Measurements from ENCODE around the gene SRGAP3. TPM values are rescaled to one million over a fixed set of nuclear protein-coding genes. Genes with fewer than 3 reads are reported as not detected.

The SRGAP3 gene
- total RNA-seq, 1 donor from 2014 or later, result 3.9 TPM

DNA sequence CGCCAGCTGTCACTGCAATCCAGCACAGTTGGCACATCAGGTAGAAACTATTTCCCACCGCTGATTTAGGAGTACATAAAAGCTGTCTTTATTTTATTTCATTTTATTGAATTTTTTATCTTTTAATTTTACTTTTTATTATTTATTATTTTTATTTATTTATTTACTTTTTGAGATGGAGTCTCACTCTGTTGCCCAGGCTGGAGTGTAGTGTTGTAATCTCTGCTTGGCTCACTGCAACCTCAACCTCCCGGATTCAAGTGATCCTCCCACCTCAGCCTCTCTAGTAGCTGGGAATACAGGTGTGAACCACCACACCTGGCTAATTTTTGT lies 31.0 kb downstream of the SRGAP3 start:
- FAIRE-seq, result no peak
- Mint-ChIP-seq H3K36me3 (ENCODE audit: low read depth, unreplicated experiment) (peaks cover 2% of the 10 kb centered on the region), H3K9me3 (ENCODE audit: unreplicated experiment) (no peaks in the 10 kb centered on the region), H3K4me1 (ENCODE audit: low read depth, unreplicated experiment) (peaks cover 9% of the 10 kb centered on the region), H3K4me3 (ENCODE audit: unreplicated experiment) (no peak overlapping the region), H3K27me3 (ENCODE audit: low read depth, unreplicated experiment) (peaks cover 17% of the 10 kb centered on the region), H3K27ac (ENCODE audit: unreplicated experiment) (no peak overlapping the region)
- Histone ChIP-seq H3K4me3 (ENCODE audit: insufficient read depth, low read depth, low read length) (no peak overlapping the region), H2AFZ (ENCODE audit: low read depth, low read length) (no peak overlapping the region), H3K27me3 (ENCODE audit: insufficient read depth, low read length) (peaks cover 19% of the 10 kb centered on the region), H3K4me1 (ENCODE audit: insufficient read depth, low read length) (peaks cover 14% of the 10 kb centered on the region), H4K20me1 (ENCODE audit: insufficient read depth, low read length) (no peaks in the 10 kb centered on the region), H3K9ac (ENCODE audit: low read length) (no peak overlapping the region), H3K36me3 (ENCODE audit: insufficient read depth, low read length) (no peaks in the 10 kb centered on the region), H3K4me2 (ENCODE audit: low read length) (no peak overlapping the region), H3K27ac (ENCODE audit: low read depth, low read length) (no peak overlapping the region), H3K9me3 (ENCODE audit: insufficient read depth, low read depth, low read length) (no peaks in the 10 kb centered on the region), H3K79me2 (ENCODE audit: insufficient read depth, low read length) (no peaks in the 10 kb centered on the region)
- TF ChIP-seq, protein P1, sequence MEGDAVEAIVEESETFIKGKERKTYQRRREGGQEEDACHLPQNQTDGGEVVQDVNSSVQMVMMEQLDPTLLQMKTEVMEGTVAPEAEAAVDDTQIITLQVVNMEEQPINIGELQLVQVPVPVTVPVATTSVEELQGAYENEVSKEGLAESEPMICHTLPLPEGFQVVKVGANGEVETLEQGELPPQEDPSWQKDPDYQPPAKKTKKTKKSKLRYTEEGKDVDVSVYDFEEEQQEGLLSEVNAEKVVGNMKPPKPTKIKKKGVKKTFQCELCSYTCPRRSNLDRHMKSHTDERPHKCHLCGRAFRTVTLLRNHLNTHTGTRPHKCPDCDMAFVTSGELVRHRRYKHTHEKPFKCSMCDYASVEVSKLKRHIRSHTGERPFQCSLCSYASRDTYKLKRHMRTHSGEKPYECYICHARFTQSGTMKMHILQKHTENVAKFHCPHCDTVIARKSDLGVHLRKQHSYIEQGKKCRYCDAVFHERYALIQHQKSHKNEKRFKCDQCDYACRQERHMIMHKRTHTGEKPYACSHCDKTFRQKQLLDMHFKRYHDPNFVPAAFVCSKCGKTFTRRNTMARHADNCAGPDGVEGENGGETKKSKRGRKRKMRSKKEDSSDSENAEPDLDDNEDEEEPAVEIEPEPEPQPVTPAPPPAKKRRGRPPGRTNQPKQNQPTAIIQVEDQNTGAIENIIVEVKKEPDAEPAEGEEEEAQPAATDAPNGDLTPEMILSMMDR (IDR thresholded peaks at IDR 0.05; ENCODE audit: insufficient read depth, low read depth, low read length), result no peak
- TF ChIP-seq EZH2 (IDR thresholded peaks at IDR 0.05; ENCODE audit: insufficient read depth, low read length), result no peak
- DNase-seq (ENCODE audit: low read depth), result no peak

DNA sequence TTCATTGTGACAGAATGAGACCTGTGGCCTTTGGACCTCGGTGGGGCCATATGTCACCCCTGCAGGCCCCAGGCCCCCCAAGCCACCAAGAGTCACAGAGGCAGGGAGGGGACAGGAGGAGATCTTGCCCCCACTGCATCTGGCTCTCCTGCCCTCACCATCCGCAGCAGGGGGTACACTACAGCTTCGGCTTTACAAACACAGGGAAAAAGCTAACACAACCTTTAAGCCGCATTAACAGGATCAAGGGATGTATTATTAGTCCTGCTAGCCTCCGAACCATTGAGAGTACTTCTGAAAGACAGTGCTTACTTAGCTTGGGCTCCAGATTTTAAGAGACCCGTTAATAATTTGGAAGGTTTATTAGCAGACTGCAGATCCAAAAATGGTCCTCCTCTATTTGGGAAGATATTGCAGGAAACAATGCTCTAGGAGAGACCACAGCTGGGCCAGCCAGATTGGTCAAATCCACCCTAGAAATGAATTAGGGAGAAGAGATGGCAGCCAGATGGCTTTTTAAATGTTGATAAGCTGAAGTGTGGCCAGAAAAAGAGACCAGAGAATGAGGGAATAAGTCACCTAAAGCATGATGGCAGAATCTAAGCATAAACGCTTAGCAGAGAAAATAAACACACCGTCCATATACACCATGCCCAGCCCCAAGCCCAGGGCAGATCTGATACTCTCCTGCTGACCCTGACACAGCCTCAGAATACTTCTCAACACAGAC lies 31.5 kb downstream of the SRGAP3 start:
- no peak overlapping the region for H2AFZ ChIP-seq (ENCODE audit: low read depth, low read length)
- DNase-seq (ENCODE audit: low read depth) (no peak), FAIRE-seq (no peak)
- Mint-ChIP-seq H3K27ac (ENCODE audit: unreplicated experiment) (no peak overlapping the region), H3K4me1 (ENCODE audit: low read depth, unreplicated experiment) (peaks cover 9% of the 10 kb centered on the region), H3K36me3 (ENCODE audit: low read depth, unreplicated experiment) (peaks cover 2% of the 10 kb centered on the region), H3K9me3 (ENCODE audit: unreplicated experiment) (no peaks in the 10 kb centered on the region), H3K27me3 (ENCODE audit: low read depth, unreplicated experiment) (peaks cover 15% of the 10 kb centered on the region), H3K4me3 (ENCODE audit: unreplicated experiment) (no peak overlapping the region)
- H3K9me3 ChIP-seq (ENCODE audit: insufficient read depth, low read depth, low read length), result no peaks in the 10 kb centered on the region
- no peak overlapping the region for H3K4me3 ChIP-seq (ENCODE audit: insufficient read depth, low read depth, low read length)
- no peaks in the 10 kb centered on the region for H4K20me1 ChIP-seq (ENCODE audit: insufficient read depth, low read length)
- H3K36me3 ChIP-seq (ENCODE audit: insufficient read depth, low read length), result no peaks in the 10 kb centered on the region
- no peak overlapping the region for H3K27ac ChIP-seq (ENCODE audit: low read depth, low read length)
- H3K9ac ChIP-seq (ENCODE audit: low read length), result no peak overlapping the region
- peaks cover 14% of the 10 kb centered on the region for H3K4me1 ChIP-seq (ENCODE audit: insufficient read depth, low read length)
- TF ChIP-seq EZH2 (IDR thresholded peaks at IDR 0.05; ENCODE audit: insufficient read depth, low read length), result no peak
- TF ChIP-seq, protein P1 (IDR thresholded peaks at IDR 0.05; ENCODE audit: insufficient read depth, low read depth, low read length), result no peak
- no peaks in the 10 kb centered on the region for H3K79me2 ChIP-seq (ENCODE audit: insufficient read depth, low read length)
- no peak overlapping the region for H3K4me2 ChIP-seq (ENCODE audit: low read length)
- peaks cover 24% of the 10 kb centered on the region for H3K27me3 ChIP-seq (ENCODE audit: insufficient read depth, low read length)

DNA sequence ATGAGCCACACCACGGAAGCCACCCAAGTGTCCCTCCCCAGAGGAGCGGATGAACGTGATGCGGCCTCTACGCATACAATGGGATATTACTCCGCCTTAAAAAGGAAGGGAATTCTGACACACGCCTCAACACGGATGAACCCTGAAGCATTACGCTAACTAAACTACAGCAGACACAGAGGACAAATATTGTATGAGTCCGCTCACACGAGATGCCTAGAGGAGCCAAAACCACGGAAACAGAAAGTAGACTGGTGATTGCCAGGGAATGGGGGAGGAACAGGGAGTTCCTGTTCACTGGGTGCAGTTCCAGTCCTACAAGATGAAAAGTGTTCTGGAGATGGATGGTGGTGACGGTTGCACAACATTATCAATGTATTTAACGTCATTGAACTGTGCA lies 32.7 kb downstream of the SRGAP3 start:
- no peak for FAIRE-seq
- peak; percentile 23 for DNase-seq (ENCODE audit: low read depth)
- Mint-ChIP-seq H3K27me3 (ENCODE audit: low read depth, unreplicated experiment) (peaks cover 6% of the 10 kb centered on the region), H3K9me3 (ENCODE audit: unreplicated experiment) (no peaks in the 10 kb centered on the region), H3K4me1 (ENCODE audit: low read depth, unreplicated experiment) (peaks cover 9% of the 10 kb centered on the region), H3K27ac (ENCODE audit: unreplicated experiment) (no peak overlapping the region), H3K36me3 (ENCODE audit: low read depth, unreplicated experiment) (peaks cover 2% of the 10 kb centered on the region), H3K4me3 (ENCODE audit: unreplicated experiment) (no peak overlapping the region)
- Histone ChIP-seq H3K36me3 (ENCODE audit: insufficient read depth, low read length) (no peaks in the 10 kb centered on the region), H3K9me3 (ENCODE audit: insufficient read depth, low read depth, low read length) (no peaks in the 10 kb centered on the region), H4K20me1 (ENCODE audit: insufficient read depth, low read length) (no peaks in the 10 kb centered on the region), H3K4me3 (ENCODE audit: insufficient read depth, low read depth, low read length) (no peak overlapping the region), H3K9ac (ENCODE audit: low read length) (no peak overlapping the region), H3K4me2 (ENCODE audit: low read length) (no peak overlapping the region), H3K27me3 (ENCODE audit: insufficient read depth, low read length) (peaks cover 18% of the 10 kb centered on the region), H3K27ac (ENCODE audit: low read depth, low read length) (no peak overlapping the region), H3K4me1 (ENCODE audit: insufficient read depth, low read length) (peaks cover 14% of the 10 kb centered on the region), H2AFZ (ENCODE audit: low read depth, low read length) (no peak overlapping the region), H3K79me2 (ENCODE audit: insufficient read depth, low read length) (no peaks in the 10 kb centered on the region)
- TF ChIP-seq EZH2 (IDR thresholded peaks at IDR 0.05; ENCODE audit: insufficient read depth, low read length), result no peak
- TF ChIP-seq, protein P1 (IDR thresholded peaks at IDR 0.05; ENCODE audit: insufficient read depth, low read depth, low read length), result no peak
